NCI-H187 (cell line): ENCODE data around the gene TERT.
A peak's percentile ranks its signal among the peaks of the same experiment; 100 is the strongest.

Source experiments
- DNase-seq, 2 experiments: peaks; one replicate each; lab custom pipeline; 2025; lab: John Stamatoyannopoulos, UW

TERT gene

DNA sequence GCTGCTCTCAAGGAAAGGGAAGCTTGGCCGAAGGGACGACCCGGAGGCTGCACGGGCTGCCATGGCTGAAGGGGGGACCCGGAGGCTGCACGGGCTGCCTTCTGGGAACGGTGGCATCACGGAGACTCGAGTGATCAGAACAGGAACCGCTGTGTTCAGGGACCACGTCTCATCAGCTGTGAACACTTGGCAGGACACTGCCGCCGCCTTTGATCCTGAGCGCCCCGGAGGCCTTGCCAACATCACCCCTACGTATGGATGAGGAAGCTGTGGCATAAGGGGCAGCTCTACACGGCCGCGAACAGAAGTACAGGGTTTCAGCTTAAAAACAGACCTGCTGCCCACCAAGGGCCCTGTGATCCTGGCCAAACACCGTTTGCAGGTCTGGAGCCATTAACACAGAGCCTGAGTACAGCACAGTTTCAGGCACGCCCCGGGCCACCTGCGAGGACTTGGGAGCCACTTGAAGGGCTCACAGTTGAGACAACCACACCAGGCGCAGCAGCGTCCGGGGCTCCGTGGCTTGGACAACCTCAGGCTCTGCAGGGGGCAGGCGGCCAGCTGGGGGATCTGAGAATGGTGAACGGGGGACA lies 23.9 kb upstream of the TERT start:
- DNase-seq: peak; percentile 44 to 53

GRCh38 chr5:1317921-1318565 lies 23.2 kb upstream of the TERT start:
- no peak for DNase-seq

DNA sequence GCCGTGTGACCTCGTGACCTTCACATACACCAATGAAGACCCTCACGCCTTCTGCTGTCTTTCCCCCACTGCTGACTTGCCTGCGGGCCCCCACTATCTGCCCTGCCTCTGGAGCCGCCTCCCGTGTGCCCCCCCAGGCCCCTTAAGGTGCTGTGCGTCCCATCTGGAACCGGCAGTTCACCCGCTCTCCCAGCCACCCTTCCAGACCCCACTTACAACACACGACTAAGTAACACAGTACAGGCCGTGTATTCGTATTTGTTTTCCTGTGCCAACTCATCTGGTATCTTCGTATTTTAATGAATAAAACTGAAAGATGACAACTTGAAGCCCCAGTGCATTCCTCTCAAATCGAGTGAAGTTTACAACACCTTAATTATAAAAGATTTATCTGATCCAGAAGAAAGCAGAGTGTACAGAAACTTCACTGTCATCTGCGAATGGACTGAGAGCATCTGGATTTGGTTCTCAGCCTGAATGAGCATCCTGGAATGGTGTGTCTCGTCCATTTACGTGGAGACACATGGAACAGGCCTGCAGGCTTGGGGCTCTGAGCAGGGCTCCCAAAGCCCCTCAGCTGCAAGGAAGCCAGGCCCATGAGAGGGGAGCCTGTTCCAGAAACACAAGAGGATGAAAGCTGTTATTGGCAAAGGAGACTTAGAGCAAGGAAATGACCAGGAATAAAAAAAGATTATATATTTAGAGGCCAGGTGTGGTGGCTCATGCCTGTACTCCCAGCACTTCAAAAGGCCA lies 21.9 kb upstream of the TERT start:
- no peak for DNase-seq

GRCh38 chr5:1315709-1316587 lies 21.1 kb upstream of the TERT start:
- peak; percentile 89 to 90 for DNase-seq

DNA sequence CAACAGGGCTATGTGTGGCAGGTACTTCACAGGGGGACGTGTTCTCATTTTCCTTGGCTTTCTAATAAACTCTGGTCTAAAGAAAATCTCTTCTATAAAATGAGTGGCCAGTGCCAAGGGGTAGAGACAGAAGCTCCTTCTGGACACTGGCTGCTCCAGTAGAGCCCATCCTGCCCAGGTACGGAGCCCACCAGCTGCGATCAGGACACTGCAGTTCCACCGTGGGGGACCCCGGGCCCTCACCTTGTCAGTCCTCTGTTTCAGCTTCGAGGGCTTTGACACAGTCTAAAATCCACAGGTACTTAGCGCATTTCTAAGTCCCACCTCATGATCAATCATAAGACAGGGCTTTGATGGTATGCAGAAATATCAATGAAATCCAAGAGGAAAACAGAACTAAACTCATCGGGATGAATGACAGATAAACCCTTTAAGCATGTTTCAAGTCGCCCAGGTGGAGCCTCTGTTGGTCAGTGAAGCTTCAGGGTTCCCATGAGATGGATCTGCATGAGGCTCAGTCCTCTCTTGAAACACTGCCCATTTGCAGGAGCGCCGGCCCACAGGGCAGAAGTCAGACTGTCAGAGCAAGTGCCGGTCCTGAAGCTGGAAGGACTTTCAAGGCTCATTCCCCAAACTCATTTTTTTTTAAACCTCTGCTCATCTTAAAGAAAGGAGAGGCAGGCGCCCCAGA lies 20.3 kb upstream of the TERT start:
- peak in 1 of 2 experiments; percentile 37 for DNase-seq

DNA sequence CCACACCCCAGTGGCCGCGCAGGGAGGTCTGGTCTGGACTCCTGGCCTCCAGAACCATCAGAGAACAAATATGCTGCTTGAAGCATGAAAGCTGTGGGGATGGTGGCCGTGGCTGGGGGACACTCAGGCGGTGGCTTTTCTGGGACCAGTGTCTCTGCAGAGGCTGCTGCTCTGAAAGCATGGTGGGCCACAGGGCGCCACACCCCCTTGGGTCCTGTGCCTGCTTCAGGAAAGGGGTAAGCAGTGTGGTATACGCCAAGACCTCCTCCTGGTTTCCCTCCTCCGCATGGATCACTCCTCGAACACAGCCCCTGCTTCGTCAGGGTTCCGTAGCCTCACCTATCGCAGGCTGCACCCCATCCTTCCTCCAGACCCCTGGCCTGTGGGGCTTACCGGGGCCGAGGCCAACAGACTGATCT lies 19.7 kb upstream of the TERT start:
- DNase-seq: no peak

- DNase-seq: no peak
These were observed 18.3 kb upstream of the TERT start for GRCh38 chr5:1312993-1313833.

GRCh38 chr5:1312206-1312605 lies 17.3 kb upstream of the TERT start:
- DNase-seq: no peak

DNA sequence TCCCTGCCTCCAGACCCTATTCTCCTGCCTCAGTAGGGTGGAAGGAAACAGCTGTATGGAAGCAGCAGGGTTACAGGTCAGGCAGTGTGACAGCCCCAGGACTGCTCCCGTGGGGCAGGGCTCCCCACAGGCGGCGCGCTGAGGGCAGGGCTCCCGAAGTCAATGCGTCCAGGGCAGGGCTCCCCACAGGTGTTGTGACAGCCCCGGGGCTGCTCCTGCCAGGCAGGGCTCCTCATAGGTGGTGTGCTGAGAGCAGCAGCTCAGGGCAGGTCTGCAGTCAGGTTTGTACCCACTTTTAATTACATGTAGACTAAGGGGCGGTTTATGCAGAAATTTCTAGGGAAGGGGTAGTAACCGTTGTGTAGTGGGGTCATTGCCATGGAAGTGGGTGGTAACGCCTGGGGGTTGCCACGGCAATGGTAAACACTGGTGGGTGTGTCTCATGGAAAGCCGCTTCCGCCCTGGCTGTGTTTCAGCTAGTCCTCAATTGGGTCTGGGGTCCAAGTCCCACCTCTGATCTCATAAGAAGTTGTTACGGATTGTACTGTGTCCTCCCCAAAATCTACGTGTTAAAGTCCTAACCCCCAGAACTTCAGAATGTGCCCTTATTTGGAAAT lies 16.7 kb upstream of the TERT start:
- no peak for DNase-seq

GRCh38 chr5:1310118-1310517 lies 15.2 kb upstream of the TERT start:
- DNase-seq: no peak

GRCh38 chr5:1304033-1304432 lies 9.2 kb upstream of the TERT start:
- DNase-seq: no peak

DNA sequence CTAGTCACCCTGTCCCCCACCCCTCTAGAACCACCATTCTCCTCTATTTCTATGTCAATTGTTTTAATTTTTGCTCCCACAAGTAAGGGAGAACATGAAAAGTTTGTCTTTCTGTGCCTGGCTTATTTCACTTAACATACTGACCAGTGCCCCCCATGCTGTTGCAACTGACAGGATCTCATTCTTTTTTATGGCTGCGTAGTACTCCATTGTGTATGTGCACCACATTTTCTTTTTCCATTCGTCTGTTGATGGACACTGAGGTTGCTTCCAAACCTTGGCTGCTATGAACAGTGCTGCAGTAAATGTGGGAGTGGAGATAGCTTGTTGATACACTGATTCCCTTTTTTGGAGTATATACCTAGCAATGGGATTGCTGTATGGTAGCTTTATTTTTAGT lies 7.4 kb upstream of the TERT start:
- DNase-seq: no peak

- no peak for DNase-seq
These were observed 5.8 kb upstream of the TERT start for GRCh38 chr5:1300581-1301083.

DNA sequence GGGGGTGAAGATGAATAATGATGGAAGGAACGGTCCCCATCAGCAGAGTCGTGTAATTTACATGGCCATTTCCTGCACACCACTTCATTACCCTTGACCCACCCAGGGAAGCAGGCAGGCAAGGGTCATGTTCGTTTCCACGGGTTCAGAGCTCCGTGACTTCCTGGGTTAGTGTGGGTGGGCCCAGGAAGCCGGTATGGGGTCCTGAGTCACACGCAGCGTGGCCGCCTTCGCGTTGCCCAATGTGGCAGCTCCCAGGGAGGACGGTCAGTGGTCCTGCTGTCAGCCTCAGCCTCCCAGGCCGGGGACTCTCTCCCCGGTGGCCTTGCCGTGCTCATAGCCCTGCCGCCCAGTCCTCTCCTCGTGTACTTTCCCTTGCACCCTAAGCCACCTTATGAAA lies 5.1 kb upstream of the TERT start:
- DNase-seq: no peak

- DNase-seq: no peak
These were observed 4.6 kb upstream of the TERT start for GRCh38 chr5:1299511-1299850.

DNA sequence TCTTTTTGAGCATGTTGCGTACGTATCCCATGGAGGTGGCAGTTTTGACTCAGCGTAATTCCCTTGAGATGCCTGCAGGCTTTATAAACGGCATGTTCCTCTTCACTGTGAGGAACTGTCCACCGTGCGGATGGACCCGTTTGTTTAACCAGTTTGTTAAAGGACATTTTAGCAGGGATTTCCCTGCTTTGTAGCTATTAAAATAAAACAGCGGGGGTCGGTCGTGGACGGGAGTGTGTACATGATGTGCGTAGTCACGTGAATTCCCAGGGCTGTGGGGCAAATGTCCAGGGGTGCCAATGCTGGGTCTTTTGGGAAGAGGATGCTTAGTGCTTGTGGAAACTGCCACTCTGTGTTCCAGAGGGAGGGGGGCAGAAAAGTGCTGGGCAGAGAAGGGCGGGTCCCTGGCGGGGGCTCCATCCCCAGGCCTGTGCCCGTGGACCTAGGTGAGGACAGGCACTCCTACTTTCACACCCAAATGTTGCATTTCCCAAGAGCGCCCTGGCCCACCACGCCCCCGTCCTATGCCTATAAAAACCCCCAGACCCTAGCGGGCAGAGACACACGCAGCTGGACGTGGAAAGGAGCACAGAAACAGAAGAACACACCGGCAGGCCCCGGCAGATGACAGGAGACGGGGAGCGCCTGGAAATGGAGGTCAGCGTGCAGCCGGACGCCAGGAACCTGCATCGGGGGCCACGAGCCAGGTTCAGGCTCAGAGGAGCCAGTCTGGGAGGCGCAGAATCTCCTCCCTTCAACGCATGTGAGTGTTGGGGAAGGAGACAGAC lies 4.0 kb upstream of the TERT start:
- DNase-seq: no peak

GRCh38 chr5:1298067-1298551 lies 3.2 kb upstream of the TERT start:
- DNase-seq: no peak

DNA sequence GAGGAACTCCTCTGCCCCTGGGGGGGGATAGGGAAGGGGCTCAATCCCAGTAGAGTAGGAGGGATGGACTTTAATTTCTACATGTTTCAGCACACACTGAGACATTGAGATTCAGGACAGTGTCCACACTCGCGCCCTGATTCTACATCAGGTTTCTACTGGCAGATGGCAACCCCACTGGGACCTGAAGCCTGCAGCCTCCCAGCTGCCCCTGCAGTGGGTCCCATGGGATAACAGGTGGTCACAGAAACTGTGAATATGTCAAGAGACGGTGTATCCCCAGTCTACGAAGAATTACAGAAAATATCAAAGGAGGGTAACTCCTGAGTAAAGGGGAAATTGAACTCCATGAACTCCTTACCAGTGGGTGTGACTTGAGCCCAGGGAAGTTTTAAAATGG lies 2.4 kb upstream of the TERT start:
- no peak for DNase-seq

DNA sequence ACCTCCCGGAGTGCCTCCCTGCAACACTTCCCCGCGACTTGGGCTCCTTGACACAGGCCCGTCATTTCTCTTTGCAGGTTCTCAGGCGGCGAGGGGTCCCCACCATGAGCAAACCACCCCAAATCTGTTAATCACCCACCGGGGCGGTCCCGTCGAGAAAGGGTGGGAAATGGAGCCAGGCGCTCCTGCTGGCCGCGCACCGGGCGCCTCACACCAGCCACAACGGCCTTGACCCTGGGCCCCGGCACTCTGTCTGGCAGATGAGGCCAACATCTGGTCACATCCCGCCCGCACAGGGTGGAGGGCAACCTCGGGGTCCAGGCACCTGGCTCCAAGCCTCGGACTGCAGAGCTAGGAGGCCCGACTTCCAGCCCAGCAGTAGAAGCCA lies 776 bp upstream of the TERT start:
- DNase-seq: no peak
